NB4 (cell line): ENCODE measurements around the gene ITPR3.

Experiments used
- POLR2A ChIP-seq: IDR thresholded peaks from 2 replicates; pipeline ENCODE4 v1.6.1; 2011; ENCODE audit warnings: mild to moderate bottlenecking; ENCODE audit not compliant: insufficient read length; ENCODE audit errors: extremely low read depth
- TF ChIP-seq, protein P1 (sequence below): IDR thresholded peaks from one replicate; pipeline ENCODE4 v1.5.1; 2012; ENCODE audit warnings: low read depth, low read length

- TF ChIP-seq, protein P1, sequence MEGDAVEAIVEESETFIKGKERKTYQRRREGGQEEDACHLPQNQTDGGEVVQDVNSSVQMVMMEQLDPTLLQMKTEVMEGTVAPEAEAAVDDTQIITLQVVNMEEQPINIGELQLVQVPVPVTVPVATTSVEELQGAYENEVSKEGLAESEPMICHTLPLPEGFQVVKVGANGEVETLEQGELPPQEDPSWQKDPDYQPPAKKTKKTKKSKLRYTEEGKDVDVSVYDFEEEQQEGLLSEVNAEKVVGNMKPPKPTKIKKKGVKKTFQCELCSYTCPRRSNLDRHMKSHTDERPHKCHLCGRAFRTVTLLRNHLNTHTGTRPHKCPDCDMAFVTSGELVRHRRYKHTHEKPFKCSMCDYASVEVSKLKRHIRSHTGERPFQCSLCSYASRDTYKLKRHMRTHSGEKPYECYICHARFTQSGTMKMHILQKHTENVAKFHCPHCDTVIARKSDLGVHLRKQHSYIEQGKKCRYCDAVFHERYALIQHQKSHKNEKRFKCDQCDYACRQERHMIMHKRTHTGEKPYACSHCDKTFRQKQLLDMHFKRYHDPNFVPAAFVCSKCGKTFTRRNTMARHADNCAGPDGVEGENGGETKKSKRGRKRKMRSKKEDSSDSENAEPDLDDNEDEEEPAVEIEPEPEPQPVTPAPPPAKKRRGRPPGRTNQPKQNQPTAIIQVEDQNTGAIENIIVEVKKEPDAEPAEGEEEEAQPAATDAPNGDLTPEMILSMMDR = no peak
- TF ChIP-seq POLR2A = no peak
These were observed 119.7 kb downstream of the ITPR3 start for GRCh38 chr6:33740794-33741193.
